Astrocyte (in vitro differentiated cells and primary cell): Measurements from ENCODE around the gene ENOX1.

Experiments
- EZH2 ChIP-seq: IDR thresholded peaks from 2 replicates; pipeline ENCODE4 v1.6.1; 2012; ENCODE audit warnings: mild to moderate bottlenecking, low read length, inconsistent platforms; ENCODE audit not compliant: insufficient read depth
- TF ChIP-seq, protein P1 (sequence below): IDR thresholded peaks from 2 replicates; pipeline ENCODE4 v1.5.1; 2011; ENCODE audit warnings: low read depth, mild to moderate bottlenecking, inconsistent platforms, low read length, moderate library complexity; ENCODE audit not compliant: insufficient read depth

GRCh38 chr13:43446126-43446525, 340.6 kb downstream of the ENOX1 start:
- TF ChIP-seq, protein P1, sequence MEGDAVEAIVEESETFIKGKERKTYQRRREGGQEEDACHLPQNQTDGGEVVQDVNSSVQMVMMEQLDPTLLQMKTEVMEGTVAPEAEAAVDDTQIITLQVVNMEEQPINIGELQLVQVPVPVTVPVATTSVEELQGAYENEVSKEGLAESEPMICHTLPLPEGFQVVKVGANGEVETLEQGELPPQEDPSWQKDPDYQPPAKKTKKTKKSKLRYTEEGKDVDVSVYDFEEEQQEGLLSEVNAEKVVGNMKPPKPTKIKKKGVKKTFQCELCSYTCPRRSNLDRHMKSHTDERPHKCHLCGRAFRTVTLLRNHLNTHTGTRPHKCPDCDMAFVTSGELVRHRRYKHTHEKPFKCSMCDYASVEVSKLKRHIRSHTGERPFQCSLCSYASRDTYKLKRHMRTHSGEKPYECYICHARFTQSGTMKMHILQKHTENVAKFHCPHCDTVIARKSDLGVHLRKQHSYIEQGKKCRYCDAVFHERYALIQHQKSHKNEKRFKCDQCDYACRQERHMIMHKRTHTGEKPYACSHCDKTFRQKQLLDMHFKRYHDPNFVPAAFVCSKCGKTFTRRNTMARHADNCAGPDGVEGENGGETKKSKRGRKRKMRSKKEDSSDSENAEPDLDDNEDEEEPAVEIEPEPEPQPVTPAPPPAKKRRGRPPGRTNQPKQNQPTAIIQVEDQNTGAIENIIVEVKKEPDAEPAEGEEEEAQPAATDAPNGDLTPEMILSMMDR = no peak
- TF ChIP-seq EZH2 = no peak
